KBM-7 (cell line): Measurements from ENCODE around the gene BEGAIN.

Experiments
- DNase-seq: peaks from one replicate; pipeline ENCODE4 v3.0.0-alpha.2; 2015
- in situ Hi-C: fragments of 300-500 bp; cut with MboI; formaldehyde crosslinking; loops from 2 replicates; pipeline ENCODE4 v1.14.3; 2020; ENCODE audit warnings: low sequenced_read_pairs, low pct_unique_long_range_greater_than_20kb, mixed read lengths

The BEGAIN gene

GRCh38 chr14:100544506-100545141 lies 42.6 kb downstream of the BEGAIN start:
- in situ Hi-C loops, result no loop called here
- DNase-seq, result no peak

- no peak for DNase-seq
- in situ Hi-C loops, result no loop called here
These were observed 43.5 kb downstream of the BEGAIN start for GRCh38 chr14:100543471-100544455.

GRCh38 chr14:100542619-100543205 lies 44.5 kb downstream of the BEGAIN start:
- no peak for DNase-seq
- in situ Hi-C loops, result no loop called here

GRCh38 chr14:100541621-100542560 lies 45.3 kb downstream of the BEGAIN start:
- in situ Hi-C loops, result no loop called here
- no peak for DNase-seq

GRCh38 chr14:100540926-100541620 lies 46.1 kb downstream of the BEGAIN start:
- DNase-seq, result no peak
- in situ Hi-C loops, result no loop called here

GRCh38 chr14:100540141-100540925 lies 46.9 kb downstream of the BEGAIN start:
- in situ Hi-C loops, result no loop called here
- DNase-seq, result peak; percentile 32

GRCh38 chr14:100539766-100540140 lies 47.5 kb downstream of the BEGAIN start:
- DNase-seq, result no peak
- in situ Hi-C loops, result no loop called here

GRCh38 chr14:100539003-100539660 lies 48.1 kb downstream of the BEGAIN start:
- in situ Hi-C loops, result no loop called here
- DNase-seq, result no peak

GRCh38 chr14:100538351-100539002 lies 48.7 kb downstream of the BEGAIN start:
- in situ Hi-C loops, result no loop called here

GRCh38 chr14:100537446-100538350 lies 49.5 kb downstream of the BEGAIN start:
- no peak for DNase-seq
- in situ Hi-C loops, result no loop called here

More at GRCh38 chr14:100538351-100539002, 48.7 kb downstream of the BEGAIN start:
- DNase-seq, result no peak

GRCh38 chr14:100536721-100537445 lies 50.3 kb downstream of the BEGAIN start:
- DNase-seq, result no peak

GRCh38 chr14:100536121-100536510 lies 51.1 kb downstream of the BEGAIN start:
- DNase-seq, result no peak
- in situ Hi-C loops, result no loop called here

More at GRCh38 chr14:100536721-100537445, 50.3 kb downstream of the BEGAIN start:
- in situ Hi-C loops, result no loop called here

GRCh38 chr14:100535287-100536120 lies 51.7 kb downstream of the BEGAIN start:
- in situ Hi-C loops, result no loop called here
- DNase-seq, result no peak

GRCh38 chr14:100534528-100535286 lies 52.5 kb downstream of the BEGAIN start:
- in situ Hi-C loops, result no loop called here
- DNase-seq, result peak; percentile 43
